SJSA1 (cell line): ENCODE results near the gene SEC24D. TPM values are rescaled to one million over a fixed set of nuclear protein-coding genes. Genes with fewer than 3 reads are reported as not detected.
"Not testable (repeated sequence)": the region's sequence is repeated elsewhere in the genome, so short reads cannot be mapped to it uniquely, and the experiment has no call there.

Experiments used
- DNase-seq, 2 experiments: peaks; one replicate each; pipeline ENCODE4 v3.0.0-alpha.2; 2015 to 2020; ENCODE audit warnings: low spot score in 2 of 2, low read depth in 1 of 2
- H3K27ac ChIP-seq: fragments of 250-450 bp; sonication (Bioruptor Pico); 2 replicates; pipeline ENCODE4 v1.5.1; 2020; ENCODE audit warnings: mild to moderate bottlenecking, moderate library complexity
- H3K27me3 ChIP-seq: fragments of 250-450 bp; sonication (Bioruptor Pico); replicated peaks from 2 replicates; pipeline ENCODE4 v1.5.1; 2020; ENCODE audit warnings: mild to moderate bottlenecking, moderate library complexity
- H3K36me3 ChIP-seq: fragments of 250-450 bp; sonication (Bioruptor Pico); 2 replicates; pipeline ENCODE4 v1.5.1; 2020; ENCODE audit warnings: mild to moderate bottlenecking
- H3K4me1 ChIP-seq: fragments of 250-450 bp; sonication (Bioruptor Pico); replicated peaks from 2 replicates; pipeline ENCODE4 v1.6.1; 2021; ENCODE audit warnings: mild to moderate bottlenecking
- H3K4me3 ChIP-seq: fragments of 250-450 bp; sonication (Bioruptor Pico); 2 replicates; pipeline ENCODE4 v1.5.1; 2020; ENCODE audit warnings: mild to moderate bottlenecking
- H3K9me3 ChIP-seq: fragments of 250-450 bp; sonication (Bioruptor Pico); replicated peaks from 2 replicates; pipeline ENCODE4 v1.5.1; 2020; ENCODE audit warnings: mild to moderate bottlenecking
- total RNA-seq: library from RNA; depleted of rRNA; stranded (reverse); fragments of >200 nt; shearing (Covaris generic); gene quantifications from 2 replicates; pipeline ENCODE4 v1.2.3, GENCODE V29; 2014

Gene SEC24D
- total RNA-seq, 1 experiment from 2014 or later: 79.9 TPM

- no peak overlapping the region for H3K4me3 ChIP-seq
- H3K27me3 ChIP-seq: no peaks in the 10 kb centered on the region
- H3K36me3 ChIP-seq: peaks cover 66% of the 10 kb centered on the region
- no peaks in the 10 kb centered on the region for H3K9me3 ChIP-seq
- no peak for DNase-seq
- 0 out of 2 replicates have a peak, but pooled peaks cover 3% of the 10 kb centered on the region for H3K4me1 ChIP-seq
- no peak overlapping the region for H3K27ac ChIP-seq
These were observed 51.1 kb downstream of the SEC24D start for GRCh38 chr4:118784776-118785175.

- Histone ChIP-seq H3K4me1 (no peaks in the 10 kb centered on the region), H3K4me3 (no peak overlapping the region), H3K36me3 (peaks cover 61% of the 10 kb centered on the region), H3K27ac (no peak overlapping the region), H3K9me3 (no peaks in the 10 kb centered on the region), H3K27me3 (no peaks in the 10 kb centered on the region)
- DNase-seq: no peak
These were observed 52.0 kb downstream of the SEC24D start for GRCh38 chr4:118783887-118784286.

- not testable (repeated sequence) for DNase-seq, H3K27me3 ChIP-seq
These were observed 53.0 kb downstream of the SEC24D start for GRCh38 chr4:118782886-118783285.

DNA sequence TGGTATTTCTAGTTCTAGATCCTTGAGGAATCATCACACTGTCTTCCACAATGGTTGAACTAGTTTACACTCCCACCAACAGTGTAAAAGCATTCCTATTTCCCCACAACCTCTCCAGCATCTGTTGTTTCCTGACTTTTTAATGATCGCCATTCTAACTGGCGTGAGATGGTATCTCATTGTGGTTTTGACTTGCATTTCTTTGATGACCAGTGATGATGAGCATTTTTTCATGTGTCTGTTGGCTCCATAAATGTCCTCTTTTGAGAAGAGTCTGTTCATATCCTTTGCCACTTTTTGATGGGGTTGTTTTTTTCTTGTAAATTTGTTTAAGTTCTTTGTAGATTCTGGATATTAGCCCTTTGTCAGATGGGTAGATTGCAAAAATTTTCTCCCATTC lies 58.3 kb downstream of the SEC24D start:
- H3K9me3 ChIP-seq, H3K27me3 ChIP-seq, DNase-seq, H3K4me3 ChIP-seq, H3K27ac ChIP-seq: not testable (repeated sequence)
- Histone ChIP-seq H3K36me3 (peaks cover 35% of the 10 kb centered on the region), H3K4me1 (peaks cover 20% of the 10 kb centered on the region)

More at GRCh38 chr4:118782886-118783285, 53.0 kb downstream of the SEC24D start:
- H3K36me3 ChIP-seq: peaks cover 52% of the 10 kb centered on the region
- H3K4me1 ChIP-seq, H3K4me3 ChIP-seq, H3K27ac ChIP-seq, H3K9me3 ChIP-seq: not testable (repeated sequence)

GRCh38 chr4:118776955-118777640 lies 58.8 kb downstream of the SEC24D start:
- peaks cover 29% of the 10 kb centered on the region for H3K36me3 ChIP-seq
- H3K4me1 ChIP-seq: peaks cover 25% of the 10 kb centered on the region
- not testable (repeated sequence) for H3K27ac ChIP-seq, H3K4me3 ChIP-seq, H3K27me3 ChIP-seq, DNase-seq, H3K9me3 ChIP-seq

GRCh38 chr4:118776157-118776954 lies 59.6 kb downstream of the SEC24D start:
- Histone ChIP-seq H3K36me3 (peaks cover 27% of the 10 kb centered on the region), H3K4me3 (no peak overlapping the region), H3K27me3 (no peaks in the 10 kb centered on the region), H3K9me3 (no peaks in the 10 kb centered on the region), H3K4me1 (peaks cover 25% of the 10 kb centered on the region), H3K27ac (no peak overlapping the region)
- DNase-seq: no peak

DNA sequence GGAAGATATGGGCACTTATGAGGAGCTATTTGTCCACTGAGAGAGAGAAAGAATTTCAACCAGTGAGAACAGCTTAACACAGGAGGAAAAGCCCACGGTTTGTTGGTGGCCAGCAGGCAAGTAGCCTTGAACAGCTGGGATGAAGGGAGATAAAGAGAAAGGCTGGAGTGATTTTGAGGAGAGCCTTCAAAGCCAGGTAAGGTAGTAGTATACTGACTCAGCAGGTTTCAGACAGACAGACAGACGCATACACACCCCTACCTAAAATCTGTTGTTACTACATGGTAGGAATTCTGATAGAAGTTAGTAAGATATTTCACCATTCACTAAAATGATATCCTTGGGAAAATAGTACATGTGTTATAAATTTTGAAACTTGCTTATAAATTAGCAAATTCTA lies 60.5 kb downstream of the SEC24D start:
- Histone ChIP-seq H3K4me1 (peaks cover 25% of the 10 kb centered on the region), H3K4me3 (no peak overlapping the region), H3K36me3 (peaks cover 25% of the 10 kb centered on the region), H3K27me3 (no peaks in the 10 kb centered on the region), H3K27ac (no peak overlapping the region), H3K9me3 (no peaks in the 10 kb centered on the region)
- DNase-seq: no peak

- H3K27ac ChIP-seq: no peak overlapping the region
- H3K36me3 ChIP-seq: peaks cover 25% of the 10 kb centered on the region
- H3K4me3 ChIP-seq: no peak overlapping the region
- no peaks in the 10 kb centered on the region for H3K27me3 ChIP-seq
- peaks cover 25% of the 10 kb centered on the region for H3K4me1 ChIP-seq
- H3K9me3 ChIP-seq: no peaks in the 10 kb centered on the region
- no peak for DNase-seq
These were observed 60.9 kb downstream of the SEC24D start for GRCh38 chr4:118774989-118775388.

GRCh38 chr4:118774321-118774720 lies 61.6 kb downstream of the SEC24D start:
- DNase-seq: no peak
- Histone ChIP-seq H3K27ac (no peak overlapping the region), H3K36me3 (peaks cover 25% of the 10 kb centered on the region), H3K4me1 (peaks cover 32% of the 10 kb centered on the region), H3K27me3 (no peaks in the 10 kb centered on the region), H3K4me3 (no peak overlapping the region), H3K9me3 (no peaks in the 10 kb centered on the region)

DNA sequence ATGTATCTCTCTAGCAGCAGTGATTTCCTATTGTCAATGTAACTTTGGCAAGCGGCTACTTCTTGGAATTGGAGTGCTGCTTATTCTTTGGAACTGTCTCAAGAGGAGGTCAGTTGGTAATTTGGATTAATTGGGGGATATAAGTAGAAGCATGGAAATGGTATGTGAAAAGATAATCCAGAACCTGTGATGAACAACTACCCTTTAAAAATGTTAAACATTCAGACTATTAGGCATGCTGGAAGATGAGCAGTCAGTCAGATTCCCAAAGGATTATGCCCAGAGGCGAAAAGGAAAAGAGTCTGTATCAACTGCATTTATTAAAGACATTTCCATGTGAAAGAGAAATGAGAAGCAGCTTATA lies 62.5 kb downstream of the SEC24D start:
- no peak for DNase-seq
- H3K36me3 ChIP-seq: peaks cover 29% of the 10 kb centered on the region
- no peaks in the 10 kb centered on the region for H3K27me3 ChIP-seq
- H3K27ac ChIP-seq: no peak overlapping the region
- no peak overlapping the region for H3K4me3 ChIP-seq
- H3K4me1 ChIP-seq: peaks cover 36% of the 10 kb centered on the region
- H3K9me3 ChIP-seq: no peaks in the 10 kb centered on the region

GRCh38 chr4:118772767-118773428 lies 63.0 kb downstream of the SEC24D start:
- H3K4me1 ChIP-seq: peaks cover 36% of the 10 kb centered on the region
- peaks cover 31% of the 10 kb centered on the region for H3K36me3 ChIP-seq
- H3K9me3 ChIP-seq: no peaks in the 10 kb centered on the region
- H3K27ac ChIP-seq: no peak overlapping the region
- H3K4me3 ChIP-seq: no peak overlapping the region
- DNase-seq: no peak
- no peaks in the 10 kb centered on the region for H3K27me3 ChIP-seq

DNA sequence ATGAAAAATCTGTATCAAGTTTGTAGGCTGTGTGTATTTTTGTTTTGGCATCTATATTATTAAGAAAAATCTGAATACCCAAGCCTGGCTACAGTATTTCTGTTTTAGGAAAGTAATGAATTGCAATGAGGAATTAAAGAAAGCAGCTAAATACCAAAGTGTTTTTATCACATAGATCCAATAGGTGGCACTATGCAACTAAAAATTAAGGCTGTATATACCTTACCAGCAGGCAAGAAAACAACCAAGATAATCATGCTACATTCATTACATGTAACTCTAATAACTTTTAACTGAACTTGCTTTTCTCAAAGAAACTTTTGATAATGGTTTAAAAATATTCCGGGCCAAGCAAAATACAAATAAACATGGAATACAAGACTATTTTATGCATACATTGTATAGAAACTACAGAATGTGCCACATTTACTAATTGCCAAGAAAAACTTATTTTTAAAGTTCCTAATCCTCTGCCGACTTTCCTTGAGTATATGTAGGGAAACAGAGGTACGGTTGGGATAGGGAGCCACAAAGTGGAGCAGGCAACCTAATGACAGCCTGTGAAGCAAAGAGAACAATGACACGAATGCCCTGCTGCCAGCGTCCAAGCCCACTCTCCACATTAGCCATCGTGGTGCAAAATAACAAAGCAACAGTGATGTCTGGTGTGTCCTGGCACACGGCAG lies 63.7 kb downstream of the SEC24D start:
- Histone ChIP-seq H3K36me3 (peaks cover 36% of the 10 kb centered on the region), H3K4me3 (no peak overlapping the region), H3K27me3 (no peaks in the 10 kb centered on the region), H3K27ac (no peak overlapping the region), H3K9me3 (no peaks in the 10 kb centered on the region), H3K4me1 (peaks cover 36% of the 10 kb centered on the region)
- DNase-seq: no peak

DNA sequence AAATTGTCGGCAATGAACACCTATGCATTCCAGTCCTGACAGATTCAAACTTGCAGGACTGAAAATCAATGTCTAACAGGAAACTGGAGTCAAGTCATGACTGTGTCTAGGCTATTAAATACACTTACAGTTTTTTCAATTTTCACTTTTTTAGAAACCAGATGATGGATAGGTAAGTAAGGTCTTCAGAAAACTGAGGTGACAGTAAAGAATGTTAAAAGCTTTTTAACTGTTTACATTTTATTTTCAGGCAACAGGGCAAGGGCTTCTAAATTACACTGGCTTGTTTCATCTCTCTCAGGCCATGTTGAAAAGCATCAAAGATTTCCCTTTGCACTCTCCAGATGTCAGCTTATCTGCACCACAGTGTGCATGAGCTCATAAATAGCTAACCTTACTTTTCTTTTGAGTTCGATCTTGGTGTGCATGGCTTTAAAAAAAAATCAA lies 65.2 kb downstream of the SEC24D start:
- H3K27me3 ChIP-seq: no peaks in the 10 kb centered on the region
- H3K9me3 ChIP-seq: no peaks in the 10 kb centered on the region
- no peak overlapping the region for H3K4me3 ChIP-seq
- DNase-seq: no peak
- H3K36me3 ChIP-seq: peaks cover 50% of the 10 kb centered on the region
- no peak overlapping the region for H3K27ac ChIP-seq
- H3K4me1 ChIP-seq: peaks cover 43% of the 10 kb centered on the region
